GDM1 (cell line): Measurements from ENCODE around the gene UBE2G1.
"Not testable (repeated sequence)": the region's sequence is repeated elsewhere in the genome, so short reads cannot be mapped to it uniquely, and the experiment has no call there.

Experiments
- DNase-seq: peaks from one replicate; lab custom pipeline; 2025; lab: John Stamatoyannopoulos, UW

UBE2G1 gene

GRCh38 chr17:4366327-4367063 lies at the start of gene UBE2G1:
Gene UBE2G1, minus strand, starts transcription at chr17:4366675. Its CDS starts 359 bp downstream, at chr17:4366316.
- DNase-seq = peak; percentile 98

GRCh38 chr17:4412933-4413831 lies 46.7 kb upstream of the UBE2G1 start:
- peak; percentile 84 for DNase-seq

- no peak for DNase-seq
Observed at GRCh38 chr17:4411201-4411600, 44.7 kb upstream of the UBE2G1 start.

- DNase-seq = no peak
Observed at GRCh38 chr17:4409659-4410058, 43.2 kb upstream of the UBE2G1 start.

GRCh38 chr17:4407851-4408250 lies 41.4 kb upstream of the UBE2G1 start:
- DNase-seq = no peak

GRCh38 chr17:4407216-4407615 lies 40.7 kb upstream of the UBE2G1 start:
- no peak for DNase-seq

GRCh38 chr17:4406386-4406785 lies 39.9 kb upstream of the UBE2G1 start:
- DNase-seq = no peak

- DNase-seq = no peak
Observed at GRCh38 chr17:4405699-4406098, 39.2 kb upstream of the UBE2G1 start.

- DNase-seq = no peak
Observed at GRCh38 chr17:4405038-4405669, 38.7 kb upstream of the UBE2G1 start.

GRCh38 chr17:4397840-4398239 lies 31.4 kb upstream of the UBE2G1 start:
- no peak for DNase-seq

- no peak for DNase-seq
Observed at GRCh38 chr17:4395111-4395478, 28.6 kb upstream of the UBE2G1 start.

GRCh38 chr17:4394208-4395110 lies 28.0 kb upstream of the UBE2G1 start:
- DNase-seq = no peak

- no peak for DNase-seq
Observed at GRCh38 chr17:4393806-4394205, 27.3 kb upstream of the UBE2G1 start.

GRCh38 chr17:4389079-4389478 lies 22.6 kb upstream of the UBE2G1 start:
- no peak for DNase-seq

GRCh38 chr17:4387137-4387536 lies 20.7 kb upstream of the UBE2G1 start:
- DNase-seq = no peak

GRCh38 chr17:4386406-4386805 lies 19.9 kb upstream of the UBE2G1 start:
- no peak for DNase-seq

- no peak for DNase-seq
Observed at GRCh38 chr17:4381690-4382671, 15.5 kb upstream of the UBE2G1 start.

GRCh38 chr17:4378626-4379025 lies 12.2 kb upstream of the UBE2G1 start:
- no peak for DNase-seq

GRCh38 chr17:4377247-4377646 lies 10.8 kb upstream of the UBE2G1 start:
- not testable (repeated sequence) for DNase-seq

- not testable (repeated sequence) for DNase-seq
Observed at GRCh38 chr17:4375796-4376440, 9.4 kb upstream of the UBE2G1 start.
